GM18909 (cell line): Measurements from ENCODE around the gene PKLR.
"Not testable (repeated sequence)": the region's sequence is repeated elsewhere in the genome, so short reads cannot be mapped to it uniquely, and the experiment has no call there.

ENCODE experiments used
- ATAC-seq: cut with Tn5 transposase; IDR thresholded peaks from one replicate; pipeline ENCODE4 v1.9.1; 2021; ENCODE audit warnings: mild to moderate bottlenecking; ENCODE audit not compliant: unreplicated experiment, poor library complexity

The PKLR gene

DNA sequence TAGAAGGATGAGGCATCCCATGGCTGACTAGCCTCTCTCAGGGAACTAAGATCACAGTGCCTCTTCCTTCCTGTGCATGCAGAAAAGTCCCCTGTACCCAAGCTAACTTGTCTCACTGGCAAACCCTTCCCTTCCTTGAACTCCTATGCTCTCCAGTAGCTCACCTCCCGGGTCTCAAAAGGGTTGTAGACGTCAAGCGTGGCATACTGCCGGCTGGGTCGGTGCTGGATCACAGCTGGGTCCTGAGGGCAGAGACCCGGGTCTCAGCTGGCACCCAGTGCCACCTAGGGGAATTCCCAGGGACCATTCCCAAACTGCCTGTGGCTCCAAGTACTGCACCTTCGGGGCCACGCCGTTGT lies 39.8 kb downstream of the PKLR start:
- peak; percentile 4 for ATAC-seq

DNA sequence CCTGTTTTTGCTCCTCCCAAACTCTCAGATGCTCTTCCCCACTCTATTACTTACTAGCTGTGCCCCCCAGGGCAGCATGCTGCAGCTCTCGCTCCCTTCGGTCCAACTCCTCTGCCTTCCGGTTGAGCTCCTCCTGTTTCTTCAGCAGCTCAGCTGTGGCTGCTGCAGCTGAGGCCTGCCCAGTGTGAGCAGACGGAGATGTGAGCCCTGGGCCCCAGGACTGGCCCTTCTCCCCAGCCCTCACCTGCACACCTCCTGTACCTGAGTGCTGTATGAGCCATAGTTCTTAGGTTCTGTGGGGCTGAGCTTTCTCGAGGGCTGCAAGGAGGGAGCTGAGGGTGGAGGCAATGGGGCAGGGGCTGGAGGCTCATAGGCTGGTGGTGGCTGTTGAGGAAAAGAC lies 41.0 kb downstream of the PKLR start:
- ATAC-seq: no peak

DNA sequence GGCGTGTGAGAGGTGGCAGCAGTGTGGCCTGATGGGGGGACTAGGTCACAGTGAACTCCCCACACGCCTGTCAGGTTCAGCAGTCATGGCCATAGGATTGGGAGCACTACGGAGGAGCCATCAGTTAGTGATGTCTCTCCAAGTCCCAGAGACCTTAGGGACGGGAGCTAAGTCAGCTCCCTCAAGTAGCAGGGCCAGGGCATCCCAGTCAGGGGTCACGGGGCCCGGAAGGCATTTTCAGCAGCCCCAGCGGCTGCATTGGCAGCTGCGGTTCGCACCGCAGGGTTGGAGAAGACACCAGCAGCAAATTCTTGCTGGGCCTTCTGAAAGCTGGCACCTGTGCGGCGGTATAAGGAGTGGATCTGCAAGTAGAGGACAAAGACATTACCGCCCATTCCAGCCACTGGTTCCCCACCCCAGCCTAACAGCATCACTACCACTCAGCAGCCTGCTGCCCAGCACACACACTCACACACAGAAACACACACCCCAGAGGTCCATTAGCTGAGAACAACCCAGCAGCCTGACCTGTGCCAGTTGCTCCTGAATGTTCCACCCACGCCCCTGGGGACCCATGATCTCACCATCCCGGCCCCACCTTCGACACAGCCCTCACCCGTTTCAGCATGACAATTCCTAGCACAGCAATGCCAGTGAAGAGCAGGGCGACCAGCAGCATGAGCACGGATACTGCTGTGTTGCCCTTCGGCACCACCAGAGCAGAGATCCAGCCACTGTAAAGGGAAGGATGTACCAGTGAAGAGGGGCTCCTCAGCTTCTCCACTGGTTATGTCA lies 45.0 kb downstream of the PKLR start:
- no peak for ATAC-seq

DNA sequence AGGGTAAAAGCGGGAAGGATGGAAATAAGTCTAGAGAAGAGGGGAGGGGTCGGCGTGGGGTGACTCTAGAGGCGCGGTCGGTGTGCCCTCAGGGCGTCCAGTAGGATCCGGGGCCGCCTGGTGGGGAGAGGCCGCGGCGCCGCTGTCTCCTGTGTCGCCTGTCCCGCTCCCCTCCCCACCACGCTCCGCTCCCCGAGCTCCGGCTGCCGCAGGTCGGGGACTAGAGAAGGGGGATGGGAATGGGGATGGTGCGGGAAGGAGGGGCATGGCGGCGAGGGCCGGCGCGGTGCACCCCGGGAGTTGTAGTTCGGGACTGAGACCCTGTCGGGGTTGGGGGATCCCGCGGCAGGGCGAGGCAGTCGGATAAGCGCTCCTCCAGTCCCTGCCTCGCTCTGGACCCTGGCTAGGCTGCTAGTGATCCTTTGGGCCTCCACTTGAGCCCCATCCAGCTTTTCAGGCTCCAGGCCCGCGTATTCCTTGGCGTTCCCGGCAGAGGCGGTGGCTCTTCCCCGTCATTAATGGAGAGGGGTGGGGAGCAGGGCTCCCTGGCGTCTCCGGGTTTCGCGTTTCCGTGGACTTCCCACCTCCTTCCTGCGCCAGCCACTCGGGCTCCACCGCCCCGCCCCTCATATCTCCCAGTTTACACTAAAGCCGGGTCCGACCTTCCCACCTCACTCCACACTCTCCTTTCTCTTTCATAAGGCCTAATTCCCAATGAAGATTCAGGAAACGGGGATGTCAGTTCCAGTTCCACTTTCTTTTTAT lies 45.8 kb downstream of the PKLR start, which contains the start of gene ENTREP3:
TSS of gene ENTREP3 (minus strand) at position 241 of the 765 bp plus-strand sequence. CDS start 606 bp downstream, outside the sequence.
- ATAC-seq: peak; percentile 62

DNA sequence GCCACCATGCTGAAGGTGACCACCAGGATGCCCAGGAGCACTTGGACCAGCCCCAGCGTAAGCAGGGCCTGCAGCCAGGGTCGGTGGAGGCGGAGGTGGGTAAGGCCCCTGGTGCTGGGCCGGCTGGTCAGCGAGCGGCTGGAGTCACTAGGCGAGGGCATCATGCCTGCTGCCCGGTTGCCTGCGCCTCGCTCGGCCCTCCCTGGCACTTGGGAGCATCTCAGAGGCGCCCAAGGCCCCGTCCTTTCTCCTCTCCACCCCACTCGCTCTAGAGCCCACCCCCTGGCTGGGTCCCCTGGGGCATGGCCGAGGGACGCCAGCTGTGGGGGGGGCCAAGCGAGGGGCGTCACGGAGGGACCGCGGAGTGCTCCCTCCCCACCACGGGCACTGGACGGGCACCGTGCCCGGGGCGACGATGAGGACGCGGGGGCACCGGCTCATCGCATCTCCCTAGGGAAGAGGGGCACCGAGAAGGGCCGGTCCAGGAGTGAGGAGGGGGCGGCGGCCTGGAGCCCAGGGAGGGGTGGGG lies 46.5 kb downstream of the PKLR start:
- ATAC-seq: no peak

DNA sequence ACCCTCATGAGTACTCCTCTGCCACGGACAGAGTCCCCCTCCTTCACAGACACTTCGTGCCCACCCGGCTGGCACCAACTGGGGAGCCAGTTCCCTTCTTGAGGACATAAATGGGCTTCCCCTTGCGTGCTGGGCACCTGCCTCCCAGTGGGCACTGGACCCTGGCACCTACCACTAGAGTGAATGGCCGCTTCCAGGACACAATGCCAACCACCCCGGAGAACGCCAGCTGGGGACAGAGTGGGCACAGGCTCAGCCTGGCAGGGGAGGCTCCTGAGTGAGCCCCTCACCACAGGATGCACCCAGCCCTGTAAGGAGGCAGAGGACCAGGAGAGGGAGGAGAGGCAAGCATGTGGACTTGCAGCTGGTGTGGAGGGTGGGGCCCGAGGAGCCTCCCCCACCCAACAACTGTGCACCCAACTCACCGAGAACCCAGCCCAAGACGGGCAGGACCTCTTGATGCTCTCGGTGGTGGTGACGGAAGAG lies 47.0 kb downstream of the PKLR start:
- no peak for ATAC-seq

DNA sequence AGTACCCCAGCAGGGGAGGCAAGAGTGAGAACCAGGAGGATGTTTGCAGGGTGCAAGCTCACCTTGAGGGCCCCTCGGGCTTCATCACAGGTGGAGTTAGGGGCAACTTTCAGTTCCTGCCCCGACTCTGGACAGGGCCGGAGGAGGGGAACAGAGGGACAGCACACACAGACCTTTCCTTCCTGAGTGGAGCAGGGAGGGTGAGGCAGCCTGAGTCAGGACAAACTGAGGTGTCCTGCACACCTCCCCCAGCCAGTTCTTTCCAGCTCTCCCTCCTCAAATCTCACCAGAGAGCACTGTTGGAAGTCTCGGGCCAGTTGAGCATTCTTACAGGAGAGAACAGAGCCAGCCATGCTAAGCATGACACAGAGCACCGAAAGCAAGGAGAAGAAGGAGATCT lies 47.4 kb downstream of the PKLR start:
- no peak for ATAC-seq

DNA sequence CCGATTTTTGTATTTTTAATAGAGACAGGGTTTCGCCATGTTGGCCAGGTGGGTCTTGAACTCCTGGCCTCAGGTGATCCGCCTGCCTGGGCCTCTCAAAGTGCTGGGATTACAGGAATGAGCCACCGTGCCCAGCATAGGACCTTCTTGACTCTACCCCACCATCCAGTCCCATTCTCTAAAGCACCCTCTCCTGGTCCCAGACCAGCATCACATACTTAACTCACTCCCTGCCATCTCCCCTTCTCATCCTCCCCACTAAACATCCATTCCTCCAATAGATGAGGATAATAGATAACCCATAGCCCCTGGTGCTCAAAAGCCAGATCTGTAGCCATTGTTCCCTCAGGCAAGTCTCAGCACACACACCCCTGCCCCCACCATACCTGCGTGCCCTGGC lies 48.0 kb downstream of the PKLR start:
- ATAC-seq: no peak

DNA sequence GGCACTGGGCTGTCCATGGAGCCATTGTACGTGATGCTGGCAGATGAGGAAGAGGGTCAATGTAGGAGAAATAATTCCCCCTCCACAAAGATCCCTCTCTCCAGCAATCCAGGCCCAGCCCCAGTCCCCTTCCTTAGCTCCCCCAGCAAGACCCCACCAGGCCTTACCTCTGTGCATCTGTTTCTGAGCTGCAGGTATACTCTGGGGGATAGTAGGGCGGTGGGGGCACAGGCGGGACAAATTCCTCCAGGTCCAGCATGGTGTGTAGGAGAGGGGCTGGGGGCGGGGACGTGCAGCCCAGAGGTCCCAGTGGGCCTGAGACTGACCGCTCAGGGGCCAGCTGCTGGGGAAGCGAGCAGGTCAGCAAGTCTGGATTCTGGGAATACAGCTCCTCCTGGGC lies 49.7 kb downstream of the PKLR start:
- ATAC-seq: no peak

DNA sequence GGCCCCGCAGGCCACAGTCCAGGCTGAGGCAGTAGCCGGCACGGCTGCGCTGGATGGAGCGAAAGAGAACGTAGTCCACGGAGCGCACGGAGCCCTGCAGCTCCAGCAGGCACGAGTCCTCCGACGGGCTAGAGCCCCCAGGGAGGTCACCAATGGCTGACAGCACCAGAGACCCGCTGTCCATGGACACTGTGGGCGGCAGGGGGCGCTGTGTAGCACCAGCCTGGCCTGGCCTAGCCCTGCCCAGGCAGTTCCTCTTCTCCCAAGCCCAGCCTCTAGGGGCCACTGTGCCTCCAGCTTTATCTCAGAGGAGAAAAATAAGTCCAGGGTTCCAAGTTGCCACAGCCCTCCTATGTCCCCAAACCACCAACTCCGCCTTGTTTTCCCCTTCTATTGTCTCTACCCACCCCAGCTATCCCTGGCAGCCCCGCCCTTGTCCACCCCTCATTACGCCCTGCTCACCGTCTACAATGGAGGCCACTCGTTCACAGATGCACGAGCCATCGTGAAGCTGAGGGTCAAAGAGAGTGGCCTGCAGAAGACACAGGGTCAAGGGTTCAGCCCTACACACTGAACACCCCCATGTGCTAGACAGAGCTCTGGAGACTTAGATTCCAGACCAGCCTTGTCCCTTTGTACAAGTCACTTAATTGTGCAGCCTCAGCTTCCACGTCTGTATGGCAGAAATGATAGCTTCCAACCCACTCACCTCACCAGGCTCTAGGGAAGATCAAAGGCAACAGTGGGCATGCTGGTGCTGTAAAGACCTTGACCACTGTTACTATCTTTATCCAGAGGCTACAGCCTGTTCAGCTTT lies 50.4 kb downstream of the PKLR start:
- peak; percentile 81 for ATAC-seq

DNA sequence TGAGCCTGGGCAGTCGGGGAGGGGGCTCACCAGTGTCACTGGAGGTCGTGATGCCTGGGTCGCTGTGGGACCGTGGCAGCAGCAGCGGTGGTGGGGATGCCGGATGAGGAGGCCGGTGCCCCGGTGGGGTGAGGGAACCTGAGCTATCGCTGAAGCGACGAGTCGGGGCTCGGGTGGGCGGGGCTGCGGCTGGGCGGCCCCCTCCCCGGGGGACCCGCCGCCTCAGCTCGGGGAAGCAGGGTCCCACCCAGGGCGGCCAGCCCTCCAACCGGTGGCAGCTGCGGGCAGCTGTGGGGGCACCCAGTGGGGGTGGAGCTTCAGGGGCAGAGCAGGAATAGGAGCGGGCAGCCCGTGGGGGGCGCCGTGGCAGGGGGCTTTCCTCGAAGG lies 51.0 kb downstream of the PKLR start:
- ATAC-seq: peak; percentile 20

DNA sequence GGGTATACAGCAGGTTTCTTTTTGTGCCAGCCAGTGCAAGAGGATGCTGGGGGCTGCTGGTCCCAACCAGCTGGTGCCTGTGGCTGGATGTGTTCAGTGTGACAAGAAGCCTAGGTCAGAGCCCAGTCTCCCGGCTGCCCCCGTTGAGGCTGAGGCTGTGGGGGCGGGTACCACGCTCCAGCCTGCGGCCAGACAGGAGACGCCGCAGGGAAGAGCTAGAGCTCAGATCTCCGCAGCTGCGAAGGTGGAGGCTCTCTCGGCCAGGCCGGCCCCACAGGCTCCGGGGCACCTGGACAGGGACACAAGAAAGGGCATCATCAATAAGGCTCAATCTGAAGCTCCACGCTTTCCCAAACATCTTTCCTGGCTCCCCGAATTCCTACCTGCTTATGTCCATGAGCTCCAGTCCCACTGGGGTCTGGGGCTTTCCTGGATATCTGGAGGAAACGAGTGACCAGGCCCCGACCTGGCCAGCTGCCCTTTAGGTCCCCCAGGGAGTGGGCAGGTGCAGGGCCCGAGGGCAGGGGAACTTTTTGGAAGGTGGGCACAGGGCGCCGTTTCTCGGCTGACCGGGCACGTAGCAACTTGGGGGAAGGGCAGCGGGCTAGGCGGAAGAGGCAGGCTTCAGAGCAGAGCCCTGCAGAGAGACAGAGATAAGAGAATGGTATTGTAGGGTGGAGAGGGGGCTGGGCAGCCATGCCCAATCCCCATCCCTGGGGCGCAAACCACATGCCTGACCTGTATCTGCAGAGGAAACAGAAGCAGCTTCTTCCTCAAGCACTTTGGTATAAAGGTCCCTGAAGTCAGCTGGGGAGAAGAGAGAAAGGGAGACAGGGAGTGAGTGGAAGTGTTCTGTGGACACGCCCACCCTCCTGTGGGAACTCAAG lies 53.3 kb downstream of the PKLR start:
- ATAC-seq: no peak

DNA sequence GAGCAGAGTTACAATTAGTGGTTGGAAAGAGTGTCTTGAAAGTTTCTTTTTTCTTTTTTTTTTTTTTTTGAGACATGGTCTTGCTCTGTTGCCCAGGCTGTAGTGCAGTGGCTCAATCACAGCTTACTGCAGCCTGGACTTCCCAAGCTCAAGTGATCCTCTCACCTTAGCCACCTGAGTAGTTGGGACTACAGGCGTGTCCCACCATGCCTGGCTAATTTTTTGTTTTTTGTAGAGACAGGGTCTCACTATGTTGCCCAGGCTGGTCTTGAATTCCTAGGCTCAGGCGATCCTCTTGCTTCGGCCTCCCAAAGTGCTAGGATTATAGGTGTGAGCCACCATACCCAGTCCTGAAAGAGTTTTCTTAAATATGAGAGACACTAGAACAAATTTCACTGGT lies 54.4 kb downstream of the PKLR start:
- not testable (repeated sequence) for ATAC-seq

DNA sequence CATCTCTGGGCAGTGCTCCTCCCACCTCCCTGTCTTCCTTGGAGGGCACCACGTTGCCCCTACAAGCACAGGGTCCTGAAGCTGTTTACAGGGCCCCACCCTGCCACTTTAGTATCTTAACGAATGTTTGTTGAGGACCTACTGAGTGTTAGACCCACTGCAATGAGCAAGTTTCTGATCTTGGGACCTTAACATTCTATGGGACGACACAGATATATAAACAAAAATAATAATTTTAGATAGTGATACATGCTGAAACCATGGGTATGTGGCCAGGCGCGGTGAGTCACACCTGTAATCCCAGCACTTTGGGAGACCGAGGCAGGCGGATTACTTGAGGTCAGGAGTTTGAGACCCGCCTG lies 56.1 kb downstream of the PKLR start:
- ATAC-seq: no peak

DNA sequence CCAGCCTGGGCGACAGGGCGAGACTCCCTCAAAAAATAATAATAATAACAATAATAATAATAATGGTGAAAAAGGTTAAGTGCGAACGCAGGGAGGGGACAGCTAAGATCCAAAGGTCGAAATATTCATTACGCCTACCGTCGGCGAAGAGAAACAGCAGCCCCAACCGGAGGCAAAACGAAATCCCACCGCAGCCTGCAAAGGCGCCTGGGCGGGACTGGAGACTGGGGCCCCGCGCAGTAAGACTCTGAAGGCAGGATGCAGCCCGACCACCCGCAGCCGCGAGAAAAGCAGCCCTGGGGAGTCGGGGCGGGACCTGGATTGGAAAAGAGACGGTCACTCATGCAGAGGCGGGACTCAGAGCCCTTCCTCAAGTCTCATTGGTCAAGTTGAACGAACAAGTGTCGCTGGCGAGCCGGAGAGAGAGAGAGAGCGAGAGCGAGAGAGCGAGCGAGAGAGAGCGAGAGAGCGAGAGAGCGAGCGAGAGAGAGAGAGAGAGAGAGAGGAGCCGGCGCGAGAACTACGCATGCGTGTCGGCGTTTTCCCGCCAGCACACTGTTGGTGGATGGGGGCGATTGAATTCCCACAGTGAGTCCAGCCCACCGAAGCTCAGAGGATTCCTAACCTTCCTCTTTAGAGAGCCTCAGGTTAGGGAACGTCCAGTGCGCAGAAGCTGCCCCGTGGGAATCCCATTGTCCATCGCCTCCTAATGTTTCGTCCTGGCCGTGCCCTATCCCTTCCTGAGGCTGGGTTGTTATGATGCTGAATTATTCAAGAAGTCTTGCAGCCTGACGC lies 56.7 kb downstream of the PKLR start:
- ATAC-seq: peak; percentile 87

DNA sequence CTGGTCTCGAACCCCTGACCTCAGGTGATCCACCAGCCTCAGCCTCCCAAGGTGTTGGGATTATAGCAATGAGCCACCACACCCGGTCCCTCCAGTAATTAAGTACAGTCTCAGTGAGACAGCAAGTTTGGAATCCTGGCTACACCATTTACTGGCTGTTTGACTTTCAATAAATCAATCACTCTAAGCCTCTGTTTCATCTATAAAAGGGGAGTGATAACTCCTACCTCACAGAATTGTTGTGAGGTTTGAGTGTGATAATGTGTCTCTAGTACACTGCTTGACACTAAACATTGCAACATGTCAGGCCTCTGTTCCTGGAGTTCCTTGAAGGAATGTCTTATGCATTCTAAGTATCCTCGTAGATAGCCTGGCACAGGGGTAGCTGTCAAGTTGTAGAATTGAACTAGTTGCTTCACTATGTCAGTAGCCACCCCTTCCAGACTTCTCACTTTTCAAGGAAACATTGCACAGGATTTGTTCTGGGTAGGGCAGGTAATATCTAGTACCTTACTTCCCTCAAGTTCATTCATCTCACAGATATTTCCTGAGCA lies 58.4 kb downstream of the PKLR start:
- ATAC-seq: no peak

DNA sequence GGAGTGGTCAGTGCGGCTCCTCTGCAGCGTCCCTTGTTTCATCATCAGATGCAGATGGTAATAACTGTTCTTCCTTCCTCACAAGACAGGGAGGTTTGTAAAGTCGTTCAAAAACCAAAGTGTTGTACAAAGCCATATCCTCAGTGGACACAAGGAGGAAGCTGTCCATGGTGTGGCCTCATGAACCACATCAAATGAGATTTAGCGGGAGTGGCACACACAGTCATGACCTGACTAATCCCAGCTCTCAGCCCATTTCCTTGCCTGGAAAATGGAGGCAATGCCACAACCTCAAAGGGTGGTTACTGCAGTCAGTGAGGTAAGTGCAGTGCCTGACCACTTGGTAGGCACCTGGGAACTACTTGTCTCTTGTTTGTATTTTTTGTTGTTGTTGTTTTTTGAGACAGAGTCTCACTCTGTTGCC lies 59.4 kb downstream of the PKLR start:
- ATAC-seq: no peak

DNA sequence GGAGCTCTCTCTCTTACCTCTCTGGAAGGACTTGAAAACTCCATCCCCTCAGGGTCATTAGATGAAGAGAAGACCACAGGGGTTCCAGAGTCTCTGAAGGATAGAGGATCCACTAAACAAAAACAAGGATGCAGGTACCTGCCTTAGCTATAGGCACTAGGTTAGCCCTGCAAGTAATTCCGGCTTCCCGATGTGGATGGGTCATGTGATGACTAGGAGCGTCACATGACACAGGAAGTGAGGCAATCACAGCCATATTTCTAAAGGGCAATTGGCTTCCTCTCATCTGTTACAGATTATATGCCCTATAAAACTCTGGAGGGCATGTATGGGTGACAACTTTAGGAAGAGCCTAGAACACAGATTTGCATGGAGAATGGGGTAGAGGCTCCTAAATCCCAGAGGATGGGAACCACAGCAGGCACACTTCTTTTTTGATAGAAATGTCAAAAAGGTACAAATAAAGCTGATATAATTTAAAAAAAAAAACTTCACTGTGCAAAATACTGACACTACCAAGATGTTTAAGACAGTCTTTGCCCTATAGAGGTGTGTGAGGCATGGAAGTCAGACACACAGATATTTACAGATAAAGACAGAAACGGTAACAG lies 60.1 kb downstream of the PKLR start:
- no peak for ATAC-seq
